HG03565 (cell line): Measurements from ENCODE around the gene RESP18.
"Not testable (repeated sequence)": the region's sequence is repeated elsewhere in the genome, so short reads cannot be mapped to it uniquely, and the experiment has no call there.

Experiments used
- ATAC-seq: cut with Tn5 transposase; IDR thresholded peaks from one replicate; pipeline ENCODE4 v1.9.1; 2021; ENCODE audit warnings: mild to moderate bottlenecking, moderate library complexity; ENCODE audit not compliant: unreplicated experiment

The RESP18 gene

GRCh38 chr2:219325657-219326315 is 6.8 kb downstream of the RESP18 start:
- ATAC-seq = no peak

- no peak for ATAC-seq
Observed at GRCh38 chr2:219325136-219325535, 7.4 kb downstream of the RESP18 start.

- no peak for ATAC-seq
Observed at GRCh38 chr2:219323434-219323833, 9.1 kb downstream of the RESP18 start.

- ATAC-seq = no peak
Observed at GRCh38 chr2:219314804-219315468, 17.6 kb downstream of the RESP18 start.

GRCh38 chr2:219312683-219313263 is 19.8 kb downstream of the RESP18 start:
- not testable (repeated sequence) for ATAC-seq

GRCh38 chr2:219309278-219309677 is 23.3 kb downstream of the RESP18 start, which contains the start of gene PTPRN:
TSS of gene PTPRN (minus strand) at chr2:219309401. CDS start at chr2:219309332, 69 bp downstream.
- no peak for ATAC-seq

- ATAC-seq = no peak
Observed at GRCh38 chr2:219308142-219309101, 24.1 kb downstream of the RESP18 start.

- ATAC-seq = no peak
Observed at GRCh38 chr2:219306047-219306446, 26.5 kb downstream of the RESP18 start.

GRCh38 chr2:219304223-219304622 is 28.3 kb downstream of the RESP18 start:
- ATAC-seq = no peak

GRCh38 chr2:219302412-219302968 is 30.1 kb downstream of the RESP18 start:
- ATAC-seq = no peak

- no peak for ATAC-seq
Observed at GRCh38 chr2:219300022-219300421, 32.5 kb downstream of the RESP18 start.

- ATAC-seq = no peak
Observed at GRCh38 chr2:219299372-219299760, 33.2 kb downstream of the RESP18 start.

GRCh38 chr2:219298759-219299371 is 33.7 kb downstream of the RESP18 start:
- peak; percentile 29 for ATAC-seq

GRCh38 chr2:219297766-219298456 is 34.6 kb downstream of the RESP18 start:
- ATAC-seq = no peak

GRCh38 chr2:219296631-219297391 is 35.7 kb downstream of the RESP18 start:
- no peak for ATAC-seq

- ATAC-seq = no peak
Observed at GRCh38 chr2:219296142-219296541, 36.4 kb downstream of the RESP18 start.

- ATAC-seq = peak; percentile 90
Observed at GRCh38 chr2:219294356-219295351, 37.9 kb downstream of the RESP18 start.
